ENCODE data around the gene JHY.

JHY gene

GRCh38 chr11:122877732-122878131, 4.8 kb upstream of the JHY start:
- no peak for TF ChIP-seq CTCF (IDR thresholded peaks at IDR 0.05; ENCODE audit: unreplicated experiment in 3 of 3)
- no peaks in the 10 kb centered on the region for H3K9me3 Mint-ChIP-seq
- H3K4me3 Mint-ChIP-seq, result no peak overlapping the region
- H3K27ac Mint-ChIP-seq, result no peak overlapping the region
- no peaks in the 10 kb centered on the region for H3K4me1 Mint-ChIP-seq
- H3K36me3 Mint-ChIP-seq (ENCODE audit: low read depth), result no peaks in the 10 kb centered on the region
- H3K27me3 Mint-ChIP-seq (ENCODE audit: low read depth), result peaks cover 25% of the 10 kb centered on the region

- peak overlapping the region in 1 of 3 experiments; percentile 21 for H3K27ac Mint-ChIP-seq
- no peaks in the 10 kb centered on the region for H3K36me3 Mint-ChIP-seq (ENCODE audit: low read depth)
- no peak for TF ChIP-seq CTCF (IDR thresholded peaks at IDR 0.05; ENCODE audit: unreplicated experiment in 3 of 3)
- no peaks in the 10 kb centered on the region for H3K9me3 Mint-ChIP-seq
- H3K4me3 Mint-ChIP-seq, result peak overlapping the region in 1 of 3 experiments; percentile 57
- peaks cover 11% of the 10 kb centered on the region for H3K4me1 Mint-ChIP-seq
- peaks cover 25% of the 10 kb centered on the region for H3K27me3 Mint-ChIP-seq (ENCODE audit: low read depth)
Measured at GRCh38 chr11:122879785-122880184, 2.8 kb upstream of the JHY start.

- no peaks in the 10 kb centered on the region for H3K9me3 Mint-ChIP-seq
- peak overlapping the region; percentile 97 to 100 (median 98) for H3K27ac Mint-ChIP-seq
- H3K36me3 Mint-ChIP-seq (ENCODE audit: low read depth), result peaks cover 15% of the 10 kb centered on the region
- TF ChIP-seq CTCF (IDR thresholded peaks at IDR 0.05; ENCODE audit: unreplicated experiment in 3 of 3), result no peak
- peak overlapping the region; percentile 90 to 95 (median 93) for H3K4me3 Mint-ChIP-seq
- peaks cover 21% of the 10 kb centered on the region for H3K27me3 Mint-ChIP-seq (ENCODE audit: low read depth)
- peaks cover 17% of the 10 kb centered on the region for H3K4me1 Mint-ChIP-seq
Measured at GRCh38 chr11:122882857-122883645, 492 bp downstream of the JHY start.

DNA sequence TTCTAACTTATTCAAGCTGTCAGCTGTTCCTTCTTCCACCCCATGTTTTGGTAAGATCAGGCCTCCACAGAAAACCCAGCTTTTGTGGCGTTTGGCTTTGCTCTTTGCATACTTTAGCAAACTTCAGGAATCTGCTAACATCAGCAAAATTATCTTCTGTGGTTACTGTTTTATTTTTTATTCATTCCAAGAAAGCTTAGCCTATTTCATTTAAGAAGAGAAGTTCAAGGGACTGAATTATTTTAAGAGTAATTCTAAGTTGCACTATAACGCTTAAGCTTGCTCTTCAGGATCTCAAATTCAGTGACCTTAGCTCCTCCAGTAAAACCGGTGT, 1.1 kb downstream of the JHY start:
- Mint-ChIP-seq H3K9me3 (no peaks in the 10 kb centered on the region), H3K36me3 (ENCODE audit: low read depth) (peaks cover 16% of the 10 kb centered on the region), H3K27ac (peak overlapping the region; percentile 97 to 100 (median 98)), H3K4me3 (peak overlapping the region; percentile 89 to 95 (median 90)), H3K4me1 (peaks cover 17% of the 10 kb centered on the region), H3K27me3 (ENCODE audit: low read depth) (peaks cover 16% of the 10 kb centered on the region)
- no peak for TF ChIP-seq CTCF (IDR thresholded peaks at IDR 0.05; ENCODE audit: unreplicated experiment in 3 of 3)

DNA sequence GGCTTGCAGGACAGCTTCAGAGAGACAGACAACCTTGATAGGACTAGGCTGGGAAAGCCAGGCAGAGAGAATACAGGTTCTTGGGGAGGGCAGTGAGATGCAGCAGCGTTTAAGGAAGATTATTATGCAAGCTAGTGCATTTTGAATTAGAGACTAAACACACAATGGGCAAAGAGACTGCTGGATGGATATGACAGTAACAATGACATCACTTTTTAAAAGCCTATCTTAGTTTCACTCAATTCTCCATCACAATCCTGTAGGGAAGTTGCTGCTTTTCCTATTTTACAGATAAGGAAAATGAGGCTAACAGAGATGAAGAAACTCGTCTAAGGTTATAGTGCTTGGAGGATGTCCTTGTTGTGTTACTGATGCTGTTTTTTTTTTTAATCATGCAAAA, 5.6 kb downstream of the JHY start:
- H3K9me3 Mint-ChIP-seq, result no peaks in the 10 kb centered on the region
- no peak for TF ChIP-seq CTCF (IDR thresholded peaks at IDR 0.05; ENCODE audit: unreplicated experiment in 3 of 3)

DNA sequence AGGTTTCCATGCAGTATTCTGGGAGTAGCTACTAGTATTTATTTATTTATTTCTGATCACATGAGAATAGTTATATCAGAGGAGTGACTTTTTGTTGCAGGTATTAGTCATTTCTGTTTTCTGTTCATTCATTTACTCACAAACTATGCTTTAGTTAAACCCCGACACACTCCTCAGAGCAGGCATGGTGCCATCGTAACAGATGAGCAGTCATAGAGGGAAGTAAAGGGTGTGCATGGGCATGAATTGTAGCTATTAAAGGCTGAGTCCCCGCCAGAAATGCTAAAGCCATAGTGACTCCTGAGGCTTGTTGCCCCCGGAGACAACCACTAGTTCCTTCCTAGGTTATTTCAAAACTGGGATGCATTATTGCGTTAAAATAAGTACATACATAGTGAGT, 10.6 kb downstream of the JHY start:
- H3K4me3 Mint-ChIP-seq, result no peak overlapping the region
- peak overlapping the region in 2 of 3 experiments; percentile 41 to 44 for H3K27ac Mint-ChIP-seq
- TF ChIP-seq CTCF (IDR thresholded peaks at IDR 0.05; ENCODE audit: unreplicated experiment in 3 of 3), result no peak
- H3K27me3 Mint-ChIP-seq (ENCODE audit: low read depth), result no peaks in the 10 kb centered on the region
- peaks cover 4% of the 10 kb centered on the region for H3K4me1 Mint-ChIP-seq
- no peaks in the 10 kb centered on the region for H3K9me3 Mint-ChIP-seq
- H3K36me3 Mint-ChIP-seq (ENCODE audit: low read depth), result peaks cover under 1% of the 10 kb centered on the region

More for the DNA sequence above, 5.6 kb downstream of the JHY start:
- Mint-ChIP-seq H3K27ac (no peak overlapping the region), H3K27me3 (ENCODE audit: low read depth) (no peaks in the 10 kb centered on the region), H3K4me3 (no peak overlapping the region), H3K36me3 (ENCODE audit: low read depth) (peaks cover 16% of the 10 kb centered on the region), H3K4me1 (peaks cover 17% of the 10 kb centered on the region)

All from nephron (organoid).